Vagina (tissue), 2 donors: ENCODE measurements around the gene DEFB132. TPM values are rescaled to one million over a fixed set of nuclear protein-coding genes. Genes with fewer than 3 reads are reported as not detected.
"Not testable (repeated sequence)": the region's sequence is repeated elsewhere in the genome, so short reads cannot be mapped to it uniquely, and the experiment has no call there.

Experiments used
- DNase-seq, 2 donors: peaks; one replicate each; pipeline ENCODE4 v3.0.0-alpha.2; 2017; ENCODE audit errors: extremely low spot score in 2 of 2
- H3K27ac ChIP-seq: fragments of 200-600 bp; sonication (generic); one replicate; pipeline ENCODE4 v1.5.1; 2019
- H3K27me3 ChIP-seq: fragments of 200-600 bp; sonication (generic); one replicate; pipeline ENCODE4 v1.5.1; 2019
- H3K36me3 ChIP-seq, 2 donors: fragments of 200-600 bp; sonication (generic); one replicate each; pipeline ENCODE4 v1.5.1; 2017 to 2019
- H3K4me1 ChIP-seq: fragments of 200-600 bp; sonication (generic); one replicate; pipeline ENCODE4 v1.5.1; 2019
- H3K4me3 ChIP-seq, 2 donors: fragments of 200-600 bp; sonication (generic); 1 replicate in 1 of 2; 2 replicates in 1 of 2; pipeline ENCODE4 v1.5.1; 2016 to 2019
- H3K9me3 ChIP-seq: fragments of 200-600 bp; sonication (generic); one replicate; pipeline ENCODE4 v1.5.1; 2019
- POLR2A ChIP-seq, 2 donors: fragments of 450-650 bp; IDR thresholded peaks; one replicate each; pipeline ENCODE4 v1.6.1; 2017; ENCODE audit warnings: antibody characterized with exemption in 2 of 2, mild to moderate bottlenecking in 2 of 2, moderate library complexity in 2 of 2
- POLR2AphosphoS5 ChIP-seq, 2 donors: sonication (generic); formaldehyde crosslinking; IDR thresholded peaks; one replicate each; pipeline ENCODE4 v1.9.0; 2017; ENCODE audit warnings: antibody characterized with exemption in 2 of 2, mild to moderate bottlenecking in 2 of 2, low read depth in 1 of 2; ENCODE audit not compliant: insufficient read depth in 1 of 2
- intact Hi-C: fragments of 100-400 bp; cut with DNase I; formaldehyde crosslinking; loops from one replicate; pipeline ENCODE4 v1.15.1; 2023
- total RNA-seq: library from RNA; depleted of rRNA; stranded (reverse); fragments of >200 nt; gene quantifications from one replicate; pipeline ENCODE4 v1.2.3, GENCODE V29; 2016
- TF ChIP-seq, protein P1 (sequence below), 3 experiments: fragments of 450-650 bp in 2 of 3; fragments of 200-600 bp in 1 of 3; sonication (generic) in 1 of 3; IDR thresholded peaks; one replicate each; pipeline ENCODE4 v1.5.1; 2017 to 2019; ENCODE audit warnings: antibody characterized with exemption in 3 of 3, mild to moderate bottlenecking in 2 of 3, moderate library complexity in 2 of 3

Gene DEFB132
- total RNA-seq, 1 donor from 2014 or later, result not detected

DNA sequence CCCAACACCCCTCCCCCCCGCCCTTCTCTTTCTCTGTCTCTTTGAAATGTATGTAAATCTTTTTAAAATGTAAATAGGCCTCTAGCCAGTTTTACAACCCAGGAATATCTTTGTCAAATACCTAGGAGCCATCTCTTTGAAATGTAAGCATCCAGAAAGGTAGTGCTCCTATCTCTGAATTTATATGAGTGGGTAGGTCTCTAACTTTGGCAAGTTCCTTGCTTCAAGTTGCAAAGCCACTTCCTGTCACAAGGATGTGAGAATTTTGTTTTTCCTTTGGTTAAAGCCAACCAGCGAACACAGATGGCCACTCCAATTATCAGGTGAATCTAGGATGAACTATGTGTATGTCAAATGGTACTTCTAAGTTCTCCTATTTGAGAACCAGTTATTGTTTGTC, 6.2 kb upstream of the DEFB132 start:
- no peak for TF ChIP-seq POLR2AphosphoS5 (IDR thresholded peaks at IDR 0.05; ENCODE audit: insufficient read depth in 1 of 2, low read depth in 1 of 2)
- TF ChIP-seq, protein P1, sequence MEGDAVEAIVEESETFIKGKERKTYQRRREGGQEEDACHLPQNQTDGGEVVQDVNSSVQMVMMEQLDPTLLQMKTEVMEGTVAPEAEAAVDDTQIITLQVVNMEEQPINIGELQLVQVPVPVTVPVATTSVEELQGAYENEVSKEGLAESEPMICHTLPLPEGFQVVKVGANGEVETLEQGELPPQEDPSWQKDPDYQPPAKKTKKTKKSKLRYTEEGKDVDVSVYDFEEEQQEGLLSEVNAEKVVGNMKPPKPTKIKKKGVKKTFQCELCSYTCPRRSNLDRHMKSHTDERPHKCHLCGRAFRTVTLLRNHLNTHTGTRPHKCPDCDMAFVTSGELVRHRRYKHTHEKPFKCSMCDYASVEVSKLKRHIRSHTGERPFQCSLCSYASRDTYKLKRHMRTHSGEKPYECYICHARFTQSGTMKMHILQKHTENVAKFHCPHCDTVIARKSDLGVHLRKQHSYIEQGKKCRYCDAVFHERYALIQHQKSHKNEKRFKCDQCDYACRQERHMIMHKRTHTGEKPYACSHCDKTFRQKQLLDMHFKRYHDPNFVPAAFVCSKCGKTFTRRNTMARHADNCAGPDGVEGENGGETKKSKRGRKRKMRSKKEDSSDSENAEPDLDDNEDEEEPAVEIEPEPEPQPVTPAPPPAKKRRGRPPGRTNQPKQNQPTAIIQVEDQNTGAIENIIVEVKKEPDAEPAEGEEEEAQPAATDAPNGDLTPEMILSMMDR (IDR thresholded peaks at IDR 0.05), result no peak
- TF ChIP-seq POLR2A (IDR thresholded peaks at IDR 0.05), result no peak
- Histone ChIP-seq H3K36me3 (no peaks in the 10 kb centered on the region), H3K27me3 (no peaks in the 10 kb centered on the region), H3K27ac (no peak overlapping the region), H3K9me3 (no peaks in the 10 kb centered on the region), H3K4me1 (no peaks in the 10 kb centered on the region), H3K4me3 (no peak overlapping the region)
- DNase-seq, result no peak
- intact Hi-C loops, result no loop called here

DNA sequence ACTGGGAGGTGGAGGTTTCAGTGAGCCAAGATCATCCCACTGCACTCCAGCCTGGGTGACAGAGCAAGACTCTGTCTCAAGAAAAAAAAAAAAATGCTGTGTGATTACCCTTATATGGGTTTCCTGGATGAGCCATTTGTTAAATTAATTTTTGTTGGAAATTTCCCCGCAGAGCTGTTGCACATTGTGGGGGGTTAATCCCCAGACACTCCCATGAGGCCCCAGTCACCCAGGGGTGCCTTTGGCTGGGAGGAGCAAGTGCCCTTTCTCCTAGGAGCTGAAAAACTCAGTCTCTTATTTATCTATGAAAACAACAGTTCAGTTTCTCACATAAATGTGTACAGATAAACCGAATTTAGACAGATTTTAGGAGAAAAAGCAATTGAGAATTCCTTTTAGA, 4.7 kb upstream of the DEFB132 start:
- intact Hi-C loops, result no loop called here
- H3K4me1 ChIP-seq, result no peaks in the 10 kb centered on the region
- H3K27ac ChIP-seq, result no peak overlapping the region
- H3K4me3 ChIP-seq, result no peak overlapping the region
- H3K27me3 ChIP-seq, result no peaks in the 10 kb centered on the region
- H3K36me3 ChIP-seq, result no peaks in the 10 kb centered on the region
- no peak for TF ChIP-seq POLR2A (IDR thresholded peaks at IDR 0.05)
- TF ChIP-seq, protein P1 (IDR thresholded peaks at IDR 0.05), result no peak
- TF ChIP-seq POLR2AphosphoS5 (IDR thresholded peaks at IDR 0.05; ENCODE audit: insufficient read depth in 1 of 2, low read depth in 1 of 2), result no peak
- no peak for DNase-seq
- no peaks in the 10 kb centered on the region for H3K9me3 ChIP-seq

- H3K27me3 ChIP-seq, H3K27ac ChIP-seq, intact Hi-C loops: not testable (repeated sequence)
Measured at GRCh38 chr20:253447-253846, 4.1 kb upstream of the DEFB132 start.

DNA sequence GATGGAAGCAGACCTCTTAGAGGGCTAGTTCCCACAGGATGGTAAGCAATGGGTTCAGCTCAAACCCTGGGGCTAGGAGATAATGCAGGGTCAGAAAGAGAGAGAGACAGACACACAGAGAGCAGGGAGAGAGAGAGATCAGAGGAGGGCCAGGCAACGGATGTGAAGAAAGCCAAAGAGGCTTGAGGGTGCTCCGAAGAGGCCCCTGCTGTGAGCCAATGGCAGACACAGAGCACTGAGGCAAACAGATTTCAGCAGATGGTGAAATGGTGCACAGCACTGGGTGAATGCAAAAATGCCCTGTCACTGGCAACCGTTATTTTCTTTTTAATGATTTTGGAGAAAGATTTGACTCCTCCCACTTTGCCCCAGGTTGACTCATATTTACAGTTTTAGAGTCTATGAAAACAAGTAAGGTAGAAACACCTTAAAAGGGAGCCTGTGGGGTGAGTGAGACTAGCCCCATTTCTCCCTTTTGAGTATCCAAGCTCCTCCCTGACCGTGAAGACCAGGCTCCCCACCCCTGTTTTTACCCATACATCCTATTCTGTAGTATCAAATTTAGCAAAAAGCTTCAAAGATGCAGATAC, 840 bp downstream of the DEFB132 start:
- no peaks in the 10 kb centered on the region for H3K36me3 ChIP-seq
- H3K27ac ChIP-seq, result no peak overlapping the region
- H3K27me3 ChIP-seq, result no peaks in the 10 kb centered on the region
- no peak overlapping the region for H3K4me3 ChIP-seq
- intact Hi-C loops, result no loop called here
- no peak for DNase-seq
- TF ChIP-seq, protein P1 (IDR thresholded peaks at IDR 0.05), result no peak
- no peak for TF ChIP-seq POLR2A (IDR thresholded peaks at IDR 0.05)
- no peak for TF ChIP-seq POLR2AphosphoS5 (IDR thresholded peaks at IDR 0.05; ENCODE audit: insufficient read depth in 1 of 2, low read depth in 1 of 2)
- no peaks in the 10 kb centered on the region for H3K4me1 ChIP-seq
- no peaks in the 10 kb centered on the region for H3K9me3 ChIP-seq

More at GRCh38 chr20:253447-253846, 4.1 kb upstream of the DEFB132 start:
- H3K36me3 ChIP-seq, H3K9me3 ChIP-seq, H3K4me1 ChIP-seq, DNase-seq, H3K4me3 ChIP-seq: not testable (repeated sequence)

GRCh38 chr20:258963-259362, 1.4 kb downstream of the DEFB132 start:
- Histone ChIP-seq H3K27me3 (no peaks in the 10 kb centered on the region), H3K4me3 (no peak overlapping the region), H3K27ac (no peak overlapping the region), H3K36me3 (no peaks in the 10 kb centered on the region), H3K9me3 (no peaks in the 10 kb centered on the region), H3K4me1 (no peaks in the 10 kb centered on the region)
- intact Hi-C loops, result no loop called here
- TF ChIP-seq, protein P1 (IDR thresholded peaks at IDR 0.05), result no peak
- TF ChIP-seq POLR2A (IDR thresholded peaks at IDR 0.05), result no peak
- TF ChIP-seq POLR2AphosphoS5 (IDR thresholded peaks at IDR 0.05; ENCODE audit: insufficient read depth in 1 of 2, low read depth in 1 of 2), result no peak
- DNase-seq, result no peak
